Astrocyte of the cerebellum (primary cell): ENCODE data around the gene NT5DC3.

ENCODE experiments used
- DNase-seq: peaks from one replicate; pipeline ENCODE4 v3.0.0-alpha.2; 2011; ENCODE audit warnings: low read depth
- H3K4me3 ChIP-seq: 2 replicates; pipeline ENCODE4 v1.5.1; 2011; ENCODE audit warnings: mild to moderate bottlenecking, low read depth, low read length, moderate library complexity
- in situ Hi-C: cut with HindIII; loops from 2 replicates; pipeline ENCODE4 v1.10.0; 2017; ENCODE audit warnings: low sequenced_read_pairs
- TF ChIP-seq, protein P1 (sequence below): IDR thresholded peaks from 2 replicates; pipeline ENCODE4 v1.5.1; 2012; ENCODE audit warnings: low read length, low read depth, moderate library complexity, mild to moderate bottlenecking; ENCODE audit errors: missing control alignments

The NT5DC3 gene

DNA sequence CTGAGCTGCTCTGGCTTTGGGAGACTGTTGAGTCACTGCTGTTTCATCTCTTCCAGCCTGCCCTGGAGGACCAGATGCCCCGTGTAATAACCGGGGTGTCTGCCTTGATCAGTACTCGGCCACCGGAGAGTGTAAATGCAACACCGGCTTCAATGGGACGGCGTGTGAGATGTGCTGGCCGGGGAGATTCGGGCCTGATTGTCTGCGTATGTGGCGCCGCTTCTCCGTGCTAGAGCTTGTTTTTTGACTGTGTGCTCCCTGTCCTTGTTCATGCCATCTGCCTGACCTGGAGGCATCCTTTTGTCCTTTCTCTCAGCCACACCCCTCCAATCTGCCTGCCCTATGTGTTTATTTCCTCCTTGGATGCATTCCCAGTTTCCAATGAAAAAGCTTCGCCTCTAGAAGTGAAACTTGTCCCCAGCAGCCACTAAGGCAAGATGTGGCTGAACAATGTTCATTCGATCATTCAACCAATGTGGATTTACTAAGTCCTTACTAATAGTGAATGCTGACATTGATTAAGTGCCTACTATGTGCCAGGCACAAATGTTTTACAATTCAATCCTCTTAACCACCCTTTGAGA, 98.6 kb downstream of the NT5DC3 start:
- DNase-seq = no peak
- TF ChIP-seq, protein P1, sequence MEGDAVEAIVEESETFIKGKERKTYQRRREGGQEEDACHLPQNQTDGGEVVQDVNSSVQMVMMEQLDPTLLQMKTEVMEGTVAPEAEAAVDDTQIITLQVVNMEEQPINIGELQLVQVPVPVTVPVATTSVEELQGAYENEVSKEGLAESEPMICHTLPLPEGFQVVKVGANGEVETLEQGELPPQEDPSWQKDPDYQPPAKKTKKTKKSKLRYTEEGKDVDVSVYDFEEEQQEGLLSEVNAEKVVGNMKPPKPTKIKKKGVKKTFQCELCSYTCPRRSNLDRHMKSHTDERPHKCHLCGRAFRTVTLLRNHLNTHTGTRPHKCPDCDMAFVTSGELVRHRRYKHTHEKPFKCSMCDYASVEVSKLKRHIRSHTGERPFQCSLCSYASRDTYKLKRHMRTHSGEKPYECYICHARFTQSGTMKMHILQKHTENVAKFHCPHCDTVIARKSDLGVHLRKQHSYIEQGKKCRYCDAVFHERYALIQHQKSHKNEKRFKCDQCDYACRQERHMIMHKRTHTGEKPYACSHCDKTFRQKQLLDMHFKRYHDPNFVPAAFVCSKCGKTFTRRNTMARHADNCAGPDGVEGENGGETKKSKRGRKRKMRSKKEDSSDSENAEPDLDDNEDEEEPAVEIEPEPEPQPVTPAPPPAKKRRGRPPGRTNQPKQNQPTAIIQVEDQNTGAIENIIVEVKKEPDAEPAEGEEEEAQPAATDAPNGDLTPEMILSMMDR = no peak
- H3K4me3 ChIP-seq = no peak overlapping the region
- in situ Hi-C loops = no loop called here

DNA sequence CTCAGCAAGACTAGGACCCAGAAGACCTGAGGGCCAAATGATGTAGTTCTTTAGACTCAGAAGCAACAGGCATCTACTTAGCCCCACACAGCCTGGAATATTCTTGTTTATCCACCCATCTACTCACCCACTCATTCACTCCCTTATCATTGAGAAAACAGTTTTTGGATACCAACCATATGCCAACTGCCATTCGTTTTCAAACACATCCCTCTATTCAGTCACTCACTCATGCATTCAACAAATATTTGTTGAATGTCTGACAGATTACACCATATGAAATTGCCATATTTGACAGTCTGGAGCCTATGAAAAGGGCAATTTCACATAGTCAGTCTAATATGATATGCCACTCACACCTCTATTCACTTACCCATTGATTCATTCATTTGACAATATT, 103.2 kb downstream of the NT5DC3 start:
- TF ChIP-seq, protein P1 = no peak
- in situ Hi-C loops = no loop called here
- DNase-seq = no peak
- H3K4me3 ChIP-seq = no peak overlapping the region

DNA sequence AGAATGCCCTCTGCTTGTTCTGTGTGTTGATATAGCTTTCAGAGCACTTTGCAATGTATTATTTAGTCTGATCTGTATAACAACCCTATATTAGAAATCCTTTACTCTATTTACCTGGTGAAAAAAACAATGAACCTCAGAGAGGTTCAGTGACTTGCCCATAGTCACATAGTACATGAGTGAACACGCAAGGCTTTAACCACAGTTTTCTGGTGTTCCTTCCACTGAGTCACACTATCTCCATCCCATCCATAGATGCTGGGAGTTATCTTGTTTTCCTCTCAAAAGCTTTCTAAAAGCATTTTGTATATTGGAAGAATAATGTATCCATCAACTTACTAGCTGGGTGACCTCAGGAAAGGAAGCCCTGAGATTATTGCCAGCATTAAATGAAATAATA, 104.5 kb downstream of the NT5DC3 start:
- no peak for DNase-seq
- TF ChIP-seq, protein P1 = no peak
- no peak overlapping the region for H3K4me3 ChIP-seq
- in situ Hi-C loops = no loop called here

DNA sequence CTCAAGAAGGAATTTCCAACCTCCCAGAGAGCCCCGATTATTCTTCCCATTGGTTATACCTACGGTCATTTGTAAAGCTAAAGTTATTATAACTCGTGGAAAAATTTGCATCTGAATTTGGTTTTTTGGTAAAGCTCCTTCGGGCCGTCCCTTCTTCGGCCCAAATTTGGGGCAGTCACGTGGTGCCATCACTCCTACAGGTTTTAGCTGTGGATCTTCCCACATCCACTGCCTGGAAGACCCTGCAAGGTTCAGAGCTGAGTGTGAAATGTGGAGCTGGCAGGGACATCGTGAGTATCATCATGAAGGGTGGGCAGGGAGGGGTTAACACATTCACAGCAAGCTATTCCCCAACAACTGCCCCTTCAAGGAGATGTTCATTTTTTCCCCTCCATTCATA, 105.7 kb downstream of the NT5DC3 start:
- H3K4me3 ChIP-seq = no peak overlapping the region
- TF ChIP-seq, protein P1 = no peak
- in situ Hi-C loops = no loop called here
- DNase-seq = no peak

DNA sequence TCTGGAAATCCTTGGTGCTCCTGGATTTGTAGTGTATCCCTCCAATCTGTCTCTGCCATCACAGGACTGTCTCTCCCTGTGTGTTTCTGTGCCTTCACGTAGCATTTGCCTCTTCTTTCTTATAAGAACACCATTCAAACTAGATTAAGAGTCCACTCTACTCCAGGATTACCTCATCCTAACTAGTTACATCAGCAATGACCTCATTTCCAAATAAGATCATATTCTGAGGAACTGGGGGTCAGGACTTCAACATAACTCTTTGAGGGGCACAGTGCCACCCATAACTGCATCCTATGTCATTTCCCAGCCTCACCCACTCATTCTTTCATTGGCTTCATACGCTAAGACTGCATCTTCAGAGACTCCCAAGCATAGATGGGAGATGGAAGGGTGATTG, 106.2 kb downstream of the NT5DC3 start:
- in situ Hi-C loops = no loop called here
- no peak for DNase-seq
- TF ChIP-seq, protein P1 = no peak
- H3K4me3 ChIP-seq = no peak overlapping the region

DNA sequence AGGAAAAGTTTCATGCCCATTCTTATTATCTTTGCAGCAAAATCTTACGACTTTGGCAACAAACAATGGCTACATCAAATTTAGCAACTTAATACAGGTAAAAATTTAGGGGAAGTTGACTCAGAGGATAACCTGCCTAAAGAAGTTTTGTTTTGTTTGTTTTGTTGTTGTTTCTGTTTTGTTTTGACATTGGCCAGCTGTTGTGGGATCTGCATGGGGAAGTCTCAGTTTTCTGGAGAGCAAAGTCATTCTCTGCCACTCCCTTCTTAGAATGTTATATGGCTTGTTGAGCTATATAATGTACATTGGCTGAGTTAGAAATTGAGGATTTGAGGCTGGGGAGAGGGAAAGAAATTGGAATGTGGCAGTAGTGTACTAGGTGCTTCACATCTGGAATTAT, 109.5 kb downstream of the NT5DC3 start:
- no peak for DNase-seq
- TF ChIP-seq, protein P1 = no peak
- no peak overlapping the region for H3K4me3 ChIP-seq
- in situ Hi-C loops = no loop called here
